ENCODE measurements around the gene NRGN. TPM values are rescaled to one million over a fixed set of nuclear protein-coding genes. Genes with fewer than 3 reads are reported as not detected.

The NRGN gene
- total RNA-seq, 2 experiments from 2014 or later, result 6.8 to 16.9 TPM

GRCh38 chr11:124717786-124718651 lies 21.7 kb upstream of the NRGN start:
- Histone ChIP-seq H3K4me1 (ENCODE audit: insufficient read depth, low read length, poor library complexity, severe bottlenecking) (peaks cover 13% of the 10 kb centered on the region), H3K36me3 (ENCODE audit: insufficient read depth, low read length) (no peaks in the 10 kb centered on the region), H4K20me1 (ENCODE audit: insufficient read depth, low read length) (no peaks in the 10 kb centered on the region), H2AFZ (ENCODE audit: low read length) (no peak overlapping the region), H3K79me2 (ENCODE audit: insufficient read depth, low read depth, low read length) (no peaks in the 10 kb centered on the region), H3K9me2 (ENCODE audit: insufficient read depth, low read length) (no peaks in the 10 kb centered on the region), H3K9me3 (ENCODE audit: low read length) (no peaks in the 10 kb centered on the region), H3K27ac (ENCODE audit: low read depth, low read length, poor library complexity, severe bottlenecking) (no peak overlapping the region), H3K4me2 (ENCODE audit: low read length) (no peak overlapping the region), H3K4me3 (ENCODE audit: low read depth, low read length, poor library complexity, severe bottlenecking) (no peak overlapping the region)
- ChIA-PET CTCF (ENCODE audit: unreplicated experiment) (no interaction called here), POLR2A (interaction anchor here (0.7 kb wide), 1 partner anchor 12 kb away, joined by 4 read pairs; no protein-coding TSS in a partner anchor)
- intact Hi-C loops (cut with micrococcal nuclease; ENCODE audit: unreplicated experiment), result no loop called here
- no peak for DNase-seq (ENCODE audit: low spot score)
- no TSS peak for BruUV-seq (replicated peaks)
- no peak for TF ChIP-seq CTCF (conservative IDR thresholded peaks at IDR 0.05; ENCODE audit: low read length)
- TF ChIP-seq EZH2phosphoT487 (IDR thresholded peaks at IDR 0.05; ENCODE audit: borderline replicate concordance, low read depth, low read length), result no peak

- CTCF ChIA-PET (ENCODE audit: unreplicated experiment), result no interaction called here
- H3K4me3 ChIP-seq (ENCODE audit: low read depth, low read length, poor library complexity, severe bottlenecking), result no peak overlapping the region
- no peaks in the 10 kb centered on the region for H3K79me2 ChIP-seq (ENCODE audit: insufficient read depth, low read depth, low read length)
- TF ChIP-seq EZH2phosphoT487 (IDR thresholded peaks at IDR 0.05; ENCODE audit: borderline replicate concordance, low read depth, low read length) (no peak), CTCF (conservative IDR thresholded peaks at IDR 0.05; ENCODE audit: low read length) (no peak)
- no peaks in the 10 kb centered on the region for H3K9me2 ChIP-seq (ENCODE audit: insufficient read depth, low read length)
- DNase-seq (ENCODE audit: low spot score), result no peak
- POLR2A ChIA-PET, result no interaction called here
- no TSS peak for BruUV-seq (replicated peaks)
- no peaks in the 10 kb centered on the region for H3K9me3 ChIP-seq (ENCODE audit: low read length)
- H3K4me1 ChIP-seq (ENCODE audit: insufficient read depth, low read length, poor library complexity, severe bottlenecking), result peaks cover 13% of the 10 kb centered on the region
- intact Hi-C loops (cut with micrococcal nuclease; ENCODE audit: unreplicated experiment), result no loop called here
- H2AFZ ChIP-seq (ENCODE audit: low read length), result no peak overlapping the region
- no peak overlapping the region for H3K27ac ChIP-seq (ENCODE audit: low read depth, low read length, poor library complexity, severe bottlenecking)
- no peaks in the 10 kb centered on the region for H4K20me1 ChIP-seq (ENCODE audit: insufficient read depth, low read length)
- H3K4me2 ChIP-seq (ENCODE audit: low read length), result no peak overlapping the region
- H3K36me3 ChIP-seq (ENCODE audit: insufficient read depth, low read length), result no peaks in the 10 kb centered on the region
Observed at GRCh38 chr11:124718801-124719200, 20.9 kb upstream of the NRGN start.

GRCh38 chr11:124719534-124719933 lies 20.2 kb upstream of the NRGN start:
- no peak overlapping the region for H3K4me2 ChIP-seq (ENCODE audit: low read length)
- H3K27ac ChIP-seq (ENCODE audit: low read depth, low read length, poor library complexity, severe bottlenecking), result no peak overlapping the region
- H2AFZ ChIP-seq (ENCODE audit: low read length), result no peak overlapping the region
- TF ChIP-seq CTCF (conservative IDR thresholded peaks at IDR 0.05; ENCODE audit: low read length) (no peak), EZH2phosphoT487 (IDR thresholded peaks at IDR 0.05; ENCODE audit: borderline replicate concordance, low read depth, low read length) (no peak)
- H3K9me2 ChIP-seq (ENCODE audit: insufficient read depth, low read length), result no peaks in the 10 kb centered on the region
- ChIA-PET CTCF (ENCODE audit: unreplicated experiment) (no interaction called here), POLR2A (no interaction called here)
- H3K4me1 ChIP-seq (ENCODE audit: insufficient read depth, low read length, poor library complexity, severe bottlenecking), result peaks cover 18% of the 10 kb centered on the region
- no peaks in the 10 kb centered on the region for H3K36me3 ChIP-seq (ENCODE audit: insufficient read depth, low read length)
- no peak overlapping the region for H3K4me3 ChIP-seq (ENCODE audit: low read depth, low read length, poor library complexity, severe bottlenecking)
- intact Hi-C loops (cut with micrococcal nuclease; ENCODE audit: unreplicated experiment), result no loop called here
- no peaks in the 10 kb centered on the region for H4K20me1 ChIP-seq (ENCODE audit: insufficient read depth, low read length)
- no TSS peak for BruUV-seq (replicated peaks)
- DNase-seq (ENCODE audit: low spot score), result no peak
- no peaks in the 10 kb centered on the region for H3K9me3 ChIP-seq (ENCODE audit: low read length)
- no peaks in the 10 kb centered on the region for H3K79me2 ChIP-seq (ENCODE audit: insufficient read depth, low read depth, low read length)

Measured in OCI-LY7 (cell line).